Stimulated activated CD8-positive, alpha-beta memory T cell treated with anti-CD3 and anti-CD28 coated beads, Interleukin-4, amount 100 ng/mL, for 48 hours (primary cell): ENCODE measurements around the gene BRD9.
"Not testable (repeated sequence)": the region's sequence is repeated elsewhere in the genome, so short reads cannot be mapped to it uniquely, and the experiment has no call there.

Experiments used
- DNase-seq: peaks from one replicate; pipeline ENCODE4 v3.0.0-alpha.2; 2020

BRD9 gene

DNA sequence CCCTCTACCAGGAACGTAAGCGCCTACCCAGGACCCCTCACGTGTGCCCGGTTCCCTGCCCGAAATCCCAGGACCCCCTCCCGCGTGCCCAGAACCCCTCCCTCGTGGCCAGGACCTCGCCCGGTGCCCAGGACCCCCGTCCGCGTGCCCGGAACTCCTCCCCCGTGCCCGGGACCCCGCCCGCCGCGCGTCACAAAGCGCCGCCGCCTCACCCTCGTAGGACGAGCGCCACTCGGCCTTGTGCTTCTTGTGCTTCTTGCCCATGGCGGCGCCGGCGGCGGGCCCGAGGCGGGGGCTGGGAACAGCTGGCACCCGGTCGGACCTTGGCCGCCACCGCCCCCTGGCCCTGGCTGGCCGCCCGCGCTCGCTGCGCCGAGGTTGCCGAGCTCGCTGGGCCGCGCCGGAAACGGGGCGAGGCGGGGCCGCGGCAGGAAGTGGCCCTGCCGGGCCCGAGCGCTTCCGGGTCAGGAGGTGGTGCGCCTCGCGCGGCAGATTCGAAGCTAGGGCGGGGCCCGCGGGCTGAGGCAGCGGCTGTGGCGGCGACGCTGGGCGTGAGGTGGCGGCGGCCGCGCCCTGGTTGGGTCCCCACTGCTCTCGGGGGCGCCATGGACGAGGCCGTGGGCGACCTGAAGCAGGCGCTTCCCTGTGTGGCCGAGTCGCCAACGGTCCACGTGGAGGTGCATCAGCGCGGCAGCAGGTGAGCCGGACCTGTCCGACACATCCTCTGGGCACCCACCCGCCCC is at the start of gene BRD9, which contains the start of gene TRIP13:
TSS of gene BRD9 (minus strand) at position 408 of the 743 bp plus-strand sequence. CDS start at position 264, 144 bp downstream.
TSS of gene TRIP13 (plus strand) at position 491 of the 743 bp plus-strand sequence. CDS start at position 606, 115 bp downstream.
- DNase-seq = peak; percentile 87

- DNase-seq = not testable (repeated sequence)
Measured at GRCh38 chr5:940741-941140, 48.1 kb upstream of the BRD9 start.

GRCh38 chr5:939368-939767 is 46.8 kb upstream of the BRD9 start:
- DNase-seq = no peak

DNA sequence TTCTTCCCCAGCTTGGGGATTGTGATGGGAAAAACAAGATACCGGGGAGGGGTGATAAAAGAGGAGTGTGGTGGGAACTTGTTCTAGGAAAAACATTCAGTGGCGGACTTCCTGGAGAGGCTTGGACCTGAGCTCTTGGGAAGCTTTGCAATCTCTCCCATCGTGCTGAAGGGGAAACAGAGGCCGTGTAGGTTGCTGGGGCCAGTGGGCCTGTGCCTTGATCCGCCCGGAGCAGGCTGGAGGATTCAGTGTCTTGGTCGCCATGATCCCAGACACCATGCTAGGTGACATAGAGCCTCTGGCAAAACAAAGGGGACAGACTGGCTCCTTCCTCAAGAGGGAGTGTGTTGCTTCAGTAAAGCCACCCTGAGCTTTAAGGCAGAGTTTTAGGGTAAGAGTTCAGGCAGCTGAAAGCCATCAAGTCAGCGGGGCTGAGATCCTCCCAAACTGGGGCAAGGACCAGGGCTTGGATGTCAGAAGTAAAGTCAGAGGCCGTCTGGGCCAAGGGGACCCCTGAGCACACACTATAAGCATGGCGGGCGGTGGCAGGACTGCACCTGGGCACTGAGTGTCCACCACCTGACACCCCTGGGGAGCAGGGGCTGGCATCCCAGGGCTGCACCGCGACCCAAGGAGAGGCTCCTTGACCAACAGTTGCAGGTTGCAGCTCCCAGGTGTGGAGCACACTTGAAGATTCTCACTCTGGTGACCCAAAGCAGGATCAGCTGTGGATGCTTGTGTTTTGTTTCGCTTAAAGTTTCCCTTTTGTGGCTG is 44.7 kb upstream of the BRD9 start:
- no peak for DNase-seq

DNA sequence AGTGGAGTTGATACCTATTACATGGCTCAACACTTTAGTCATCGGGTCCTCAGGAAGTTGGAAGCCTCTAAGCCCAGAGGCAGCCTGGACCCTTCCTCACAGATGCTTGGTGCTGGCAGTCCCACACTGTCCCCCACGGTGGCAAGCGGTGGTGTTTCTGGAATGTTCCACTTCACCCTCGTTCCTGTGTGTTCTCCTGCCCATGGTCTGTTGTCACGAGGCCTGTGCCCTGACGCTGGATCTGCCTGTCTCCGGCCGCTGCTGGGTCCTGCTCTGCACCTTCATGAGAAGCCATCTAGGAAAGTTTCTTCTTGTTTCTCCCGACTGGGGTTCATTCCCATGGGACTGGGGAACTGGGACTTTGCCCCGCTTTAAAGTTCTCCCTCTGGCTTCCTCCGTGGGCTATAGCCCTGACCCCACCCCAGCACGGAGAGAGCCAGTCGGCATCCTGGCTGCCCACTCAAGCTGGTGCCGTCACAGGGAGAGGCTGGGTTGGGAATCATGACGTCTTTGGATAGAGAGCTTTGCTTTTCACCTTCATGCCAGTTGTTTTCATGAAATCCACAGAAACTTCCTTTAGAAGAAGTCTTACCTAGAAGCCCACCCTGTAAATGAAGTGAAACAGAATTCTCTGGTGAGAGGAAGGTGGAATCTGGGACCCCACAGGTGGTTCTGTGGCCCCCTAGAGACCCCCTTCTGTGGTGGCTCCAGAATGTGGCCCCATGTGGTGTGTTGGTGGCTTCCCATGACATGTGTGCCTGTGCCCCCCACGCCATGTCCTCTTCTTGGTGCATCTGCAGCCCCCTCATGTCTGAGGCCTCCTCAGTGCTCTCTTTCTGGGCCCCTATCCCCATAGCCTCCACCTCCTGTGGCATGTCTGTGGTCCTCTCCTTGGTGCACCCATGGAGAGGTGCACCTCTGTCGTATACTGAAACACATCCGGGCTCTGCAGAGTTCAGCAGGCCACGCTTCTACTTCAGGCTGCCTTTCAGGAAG is 43.8 kb upstream of the BRD9 start:
- no peak for DNase-seq

GRCh38 chr5:935510-936084 is 43.0 kb upstream of the BRD9 start:
- DNase-seq = no peak

- not testable (repeated sequence) for DNase-seq
Measured at GRCh38 chr5:934381-934967, 41.9 kb upstream of the BRD9 start.

GRCh38 chr5:933951-934350 is 41.4 kb upstream of the BRD9 start:
- DNase-seq = not testable (repeated sequence)

DNA sequence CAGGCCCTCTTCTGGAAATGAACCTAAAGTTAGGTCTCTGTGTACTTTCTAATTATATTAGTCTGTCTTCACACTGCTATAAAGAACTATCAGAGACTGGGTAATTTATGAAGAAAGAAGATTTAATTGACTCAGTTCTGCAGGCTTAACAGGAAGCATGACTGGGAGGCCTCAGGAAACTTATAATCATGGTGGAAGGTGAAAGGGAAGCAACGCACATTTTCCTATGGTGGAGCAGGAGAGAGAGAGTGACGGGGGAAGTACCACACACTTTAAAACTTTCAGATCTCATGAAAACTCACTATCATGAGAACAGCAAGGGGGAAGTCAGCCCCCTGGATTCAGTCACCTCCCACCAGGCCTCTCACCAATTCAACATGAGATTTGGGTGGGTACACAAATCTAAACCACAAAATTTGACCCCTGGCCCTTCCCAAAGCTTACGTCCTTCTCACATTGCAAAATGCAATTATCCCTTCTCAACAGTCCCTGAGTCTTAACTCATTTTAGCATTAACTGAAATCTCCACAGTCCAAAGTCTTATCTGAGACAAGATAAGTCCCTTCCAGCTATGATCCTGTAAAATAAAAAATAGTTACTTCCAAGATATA is 40.8 kb upstream of the BRD9 start:
- no peak for DNase-seq

DNA sequence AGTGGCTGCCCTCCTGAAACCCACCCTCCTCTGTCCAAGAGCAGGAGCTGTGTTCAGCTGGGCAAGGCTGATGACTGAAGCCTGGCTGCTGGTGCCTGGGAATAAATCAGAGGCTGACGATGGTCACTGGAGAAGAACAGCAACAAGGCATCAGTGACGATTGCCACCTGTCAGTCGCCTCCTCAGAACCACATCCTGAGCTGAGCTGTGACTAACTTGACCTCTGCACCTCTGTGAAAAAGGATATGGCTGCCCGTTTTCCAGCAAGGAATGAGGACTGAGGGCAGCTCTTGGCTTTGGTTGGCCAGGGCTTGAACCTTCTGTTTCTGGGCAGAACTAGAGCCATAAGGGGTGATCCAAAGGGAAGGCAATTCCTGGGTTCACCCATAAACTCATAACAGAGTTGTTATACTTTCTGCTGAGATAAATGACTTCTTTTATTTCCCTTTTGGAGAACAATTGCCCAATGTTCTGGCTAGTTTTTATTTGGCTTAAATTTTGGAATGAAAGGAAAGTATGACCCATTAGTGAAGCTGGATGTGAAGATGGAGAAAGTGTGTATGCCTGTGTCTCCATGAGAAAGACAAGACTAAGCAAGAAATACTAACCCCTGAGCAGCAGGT is 40.1 kb upstream of the BRD9 start:
- no peak for DNase-seq

DNA sequence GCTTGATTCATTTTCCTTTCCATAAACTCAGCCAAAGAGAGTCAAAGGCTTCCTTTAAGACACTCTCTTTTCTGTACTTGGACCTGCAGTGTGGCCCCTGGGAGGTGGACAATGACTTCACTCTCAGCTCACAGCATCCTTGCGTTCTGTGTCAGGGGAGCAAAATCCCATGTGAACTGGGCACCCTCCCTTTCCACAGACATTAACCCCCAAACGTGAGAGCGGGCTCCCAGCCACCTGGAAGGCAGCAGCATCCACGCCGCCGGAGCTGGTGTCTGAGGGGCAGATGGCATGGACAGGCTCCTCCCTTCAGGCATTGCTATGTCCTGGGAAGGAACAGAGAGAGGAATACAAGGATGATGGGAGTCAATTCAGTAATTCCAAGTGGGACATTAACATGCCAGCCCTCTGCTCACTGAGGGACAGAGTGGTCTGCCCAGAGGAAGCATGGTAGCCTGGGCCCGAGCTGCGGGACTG is 39.6 kb upstream of the BRD9 start:
- DNase-seq = peak; percentile 16

- no peak for DNase-seq
Measured at GRCh38 chr5:931570-932145, 39.1 kb upstream of the BRD9 start.

DNA sequence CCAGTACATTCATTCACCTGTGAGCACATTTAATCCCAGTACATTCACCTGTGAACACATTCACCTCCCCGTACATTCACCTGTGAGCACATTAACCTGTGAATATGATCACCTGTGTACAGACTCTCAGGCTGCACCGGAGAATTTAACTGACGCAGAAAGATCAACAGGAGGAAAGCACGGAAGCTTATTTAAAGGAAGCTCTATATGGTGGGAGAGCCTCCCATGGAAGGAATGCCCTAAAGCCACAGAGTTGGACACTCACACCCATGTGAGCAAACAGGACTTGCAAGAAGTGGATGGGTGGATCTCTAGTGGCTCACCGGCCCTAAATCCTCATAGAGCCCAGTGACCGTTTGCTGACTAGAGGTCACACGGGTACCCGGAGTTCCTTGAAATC is 38.3 kb upstream of the BRD9 start:
- DNase-seq = no peak

DNA sequence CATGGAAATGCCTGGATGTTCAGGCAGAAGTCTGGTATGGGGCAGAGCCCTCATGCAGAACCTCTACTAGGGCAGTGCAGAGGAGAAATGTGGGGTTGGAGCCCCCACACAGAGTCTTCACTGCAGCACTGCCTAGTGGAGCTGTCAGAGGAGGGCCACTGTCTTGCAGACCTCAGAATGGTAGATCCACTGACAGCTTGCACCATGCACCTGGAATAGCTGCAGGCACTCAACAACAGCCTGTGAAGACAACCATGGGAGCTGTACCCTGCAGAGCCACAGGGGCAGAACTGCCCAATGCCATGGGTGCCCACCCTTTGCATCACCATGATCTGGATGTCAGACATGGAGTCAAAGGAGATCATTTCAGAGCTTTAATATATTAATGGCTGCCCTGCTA is 37.0 kb upstream of the BRD9 start:
- DNase-seq = no peak

GRCh38 chr5:929182-929581 is 36.6 kb upstream of the BRD9 start:
- not testable (repeated sequence) for DNase-seq

GRCh38 chr5:927172-928015 is 34.8 kb upstream of the BRD9 start:
- DNase-seq = peak; percentile 18

GRCh38 chr5:926417-927171 is 34.0 kb upstream of the BRD9 start:
- DNase-seq = peak; percentile 52

- peak; percentile 84 for DNase-seq
Measured at GRCh38 chr5:923281-923873, 30.8 kb upstream of the BRD9 start.
